ENCODE results near the gene CLIP3. TPM values are rescaled to one million over a fixed set of nuclear protein-coding genes. Genes with fewer than 3 reads are reported as not detected.

CLIP3 gene
- total and polyA plus RNA-seq, 10 donors: 2.7 to 18.0 (median 10.3) TPM

GRCh38 chr19:35996777-35997176, 35.9 kb downstream of the CLIP3 start:
- intact Hi-C loops (cut with DNase I; ENCODE audit: low total_unique reads): no loop called here
- H3K27me3 ChIP-seq (replicated peaks in 1 of 7): no peaks in the 10 kb centered on the region

GRCh38 chr19:35995048-35995993, 37.4 kb downstream of the CLIP3 start, which contains the start of gene SDHAF1:
Gene SDHAF1 (plus strand): TSS chr19:35995188. CDS start chr19:35995275, 87 bp downstream.
- peak; percentile 100 for DNase-seq
- 0 to 1% (median 1%) methylated on average over 36 to 97 of the region's 97 CpGs for WGBS, 5 donors
- peak in 2 of 3 donors; percentile 33 to 70 for TF ChIP-seq POLR2A (IDR thresholded peaks at IDR 0.05)
- peak; percentile 98 for TF ChIP-seq POLR2AphosphoS5 (IDR thresholded peaks at IDR 0.05)
- TF ChIP-seq, protein P1, sequence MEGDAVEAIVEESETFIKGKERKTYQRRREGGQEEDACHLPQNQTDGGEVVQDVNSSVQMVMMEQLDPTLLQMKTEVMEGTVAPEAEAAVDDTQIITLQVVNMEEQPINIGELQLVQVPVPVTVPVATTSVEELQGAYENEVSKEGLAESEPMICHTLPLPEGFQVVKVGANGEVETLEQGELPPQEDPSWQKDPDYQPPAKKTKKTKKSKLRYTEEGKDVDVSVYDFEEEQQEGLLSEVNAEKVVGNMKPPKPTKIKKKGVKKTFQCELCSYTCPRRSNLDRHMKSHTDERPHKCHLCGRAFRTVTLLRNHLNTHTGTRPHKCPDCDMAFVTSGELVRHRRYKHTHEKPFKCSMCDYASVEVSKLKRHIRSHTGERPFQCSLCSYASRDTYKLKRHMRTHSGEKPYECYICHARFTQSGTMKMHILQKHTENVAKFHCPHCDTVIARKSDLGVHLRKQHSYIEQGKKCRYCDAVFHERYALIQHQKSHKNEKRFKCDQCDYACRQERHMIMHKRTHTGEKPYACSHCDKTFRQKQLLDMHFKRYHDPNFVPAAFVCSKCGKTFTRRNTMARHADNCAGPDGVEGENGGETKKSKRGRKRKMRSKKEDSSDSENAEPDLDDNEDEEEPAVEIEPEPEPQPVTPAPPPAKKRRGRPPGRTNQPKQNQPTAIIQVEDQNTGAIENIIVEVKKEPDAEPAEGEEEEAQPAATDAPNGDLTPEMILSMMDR (IDR thresholded peaks at IDR 0.05 in 8 of 11, conservative IDR thresholded peaks at IDR 0.05 in 3 of 11): peak in 3 of 11 experiments; percentile 29 to 48 (median 43)
- intact Hi-C loops (cut with DNase I; ENCODE audit: low total_unique reads): no loop called here
- Histone ChIP-seq H3K27ac (peak within 1 kb of the TSS; percentile 79 to 93 (median 90)), H3K36me3 (peaks cover 0 to 22% (median 9%) of the 10 kb centered on the region in 6 donors), H3K9me3 (no peaks in the 10 kb centered on the region), H3K27me3 (replicated peaks in 1 of 7) (no peaks in the 10 kb centered on the region), H3K4me3 (peak within 1 kb of the TSS; percentile 81 to 99 (median 92)), H3K4me1 (peaks cover 16 to 63% (median 39%) of the 10 kb centered on the region in 6 donors)

More at GRCh38 chr19:35996777-35997176, 35.9 kb downstream of the CLIP3 start:
- peaks cover 16 to 65% (median 39%) of the 10 kb centered on the region in 6 donors for H3K4me1 ChIP-seq
- 90 to 95% (median 94%) methylated on average over 8 of the region's 8 CpGs for WGBS, 5 donors
- H3K27ac ChIP-seq: peak overlapping the region in 1 of 8 donors; percentile 91
- H3K4me3 ChIP-seq: peak overlapping the region in 2 of 8 donors; percentile 91 to 99
- H3K36me3 ChIP-seq: peaks cover 0 to 34% (median 9%) of the 10 kb centered on the region in 6 donors
- DNase-seq: no peak
- TF ChIP-seq, protein P1 (IDR thresholded peaks at IDR 0.05 in 8 of 11, conservative IDR thresholded peaks at IDR 0.05 in 3 of 11): no peak
- no peak for TF ChIP-seq POLR2AphosphoS5 (IDR thresholded peaks at IDR 0.05)
- no peak for TF ChIP-seq POLR2A (IDR thresholded peaks at IDR 0.05)
- H3K9me3 ChIP-seq: no peaks in the 10 kb centered on the region

DNA sequence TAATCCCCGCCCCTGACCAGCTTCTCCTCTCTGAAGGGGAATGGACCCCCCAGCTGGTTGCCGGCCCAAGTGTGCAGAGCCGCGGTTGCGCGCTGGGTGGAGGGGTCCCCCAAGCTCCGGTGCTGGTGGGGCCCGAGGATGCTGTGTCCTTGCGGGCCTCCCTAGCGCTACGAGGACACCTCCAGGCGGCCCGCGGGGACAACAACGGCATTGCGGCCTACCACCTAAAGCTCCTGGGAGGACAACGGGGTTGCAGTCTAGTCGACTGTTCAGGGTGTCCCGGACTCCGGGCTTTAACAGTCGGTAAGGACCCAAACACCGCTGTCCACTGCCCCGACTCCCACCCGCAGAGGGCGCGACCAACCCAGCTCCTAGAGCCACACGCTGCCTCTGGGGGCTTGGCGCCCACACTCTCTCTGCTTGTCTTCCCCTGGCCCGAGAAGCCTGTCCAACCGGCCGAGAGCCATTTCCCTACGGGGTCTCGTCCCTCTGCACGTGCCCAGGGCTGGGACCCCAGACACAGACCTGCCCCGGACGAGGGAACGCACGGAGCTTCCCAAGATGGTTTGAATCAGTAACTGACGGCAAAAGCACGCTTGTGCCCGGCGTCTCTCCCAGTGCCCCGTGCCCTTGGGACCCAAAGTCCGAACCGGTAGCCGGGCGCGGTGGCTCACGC, 38.6 kb downstream of the CLIP3 start:
- WGBS, 5 donors: 26 to 74% (median 47%) methylated on average over 25 to 49 of the region's 49 CpGs
- peak; percentile 82 for DNase-seq

More for the DNA sequence above, 38.6 kb downstream of the CLIP3 start:
- Histone ChIP-seq H3K4me3 (peak overlapping the region; percentile 81 to 99 (median 92)), H3K27me3 (replicated peaks in 1 of 7) (no peaks in the 10 kb centered on the region), H3K9me3 (peaks cover 0 to under 1% (median 0%) of the 10 kb centered on the region in 8 donors), H3K27ac (peak overlapping the region in 6 of 8 donors; percentile 84 to 93 (median 90)), H3K4me1 (peaks cover 16 to 53% (median 38%) of the 10 kb centered on the region in 6 donors), H3K36me3 (peaks cover 0 to 20% (median 9%) of the 10 kb centered on the region in 6 donors)
- no peak for TF ChIP-seq POLR2A (IDR thresholded peaks at IDR 0.05)
- TF ChIP-seq, protein P1 (IDR thresholded peaks at IDR 0.05 in 8 of 11, conservative IDR thresholded peaks at IDR 0.05 in 3 of 11): peak in 1 of 11 experiments; percentile 10
- intact Hi-C loops (cut with DNase I; ENCODE audit: low total_unique reads): no loop called here
